DND-41 (cell line): Measurements from ENCODE around the gene USF2.

Source experiments
- CTCF ChIP-seq: IDR thresholded peaks from 2 replicates; pipeline ENCODE4 v1.5.1; 2012; ENCODE audit warnings: borderline replicate concordance, low read length, moderate library complexity, mild to moderate bottlenecking; ENCODE audit not compliant: poor library complexity, severe bottlenecking; ENCODE audit errors: extremely low read depth
- EZH2 ChIP-seq: IDR thresholded peaks from 3 replicates; pipeline ENCODE4 v1.6.1; 2012; ENCODE audit warnings: borderline replicate concordance, low read depth, mild to moderate bottlenecking, moderate library complexity, low read length, inconsistent platforms; ENCODE audit not compliant: severe bottlenecking

DNA sequence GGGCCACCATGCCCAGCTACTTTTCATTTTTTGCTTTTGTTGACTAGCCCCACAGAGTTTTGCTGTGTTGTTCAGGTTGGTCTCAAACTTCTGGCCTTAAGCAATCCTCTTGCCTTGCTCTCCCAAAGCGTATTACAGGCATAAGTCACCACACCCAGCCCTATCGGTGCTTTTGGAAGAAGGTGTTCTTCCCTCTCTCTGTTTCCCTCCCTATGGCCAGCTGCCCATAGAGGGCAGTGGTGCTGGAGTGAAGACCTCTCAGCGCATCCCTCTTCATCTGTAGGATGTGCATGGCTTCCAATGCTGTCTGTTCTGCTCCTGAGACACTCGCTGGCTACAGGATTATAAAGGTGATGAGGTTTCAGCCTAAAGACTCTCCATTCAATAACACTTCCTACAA lies 58.9 kb downstream of the USF2 start:
- TF ChIP-seq CTCF = peak; percentile 34
- TF ChIP-seq EZH2 = no peak
